ENCODE data around the gene NCAPH2.

Gene NCAPH2

GRCh38 chr22:50560034-50560433 lies 52.0 kb downstream of the NCAPH2 start:
- no peak overlapping the region for H3K4me3 ChIP-seq (ENCODE audit: low read depth, low read length)
- no peak for TF ChIP-seq CTCF (IDR thresholded peaks at IDR 0.05; ENCODE audit: low read depth, low read length)

GRCh38 chr22:50561401-50562358 lies 53.7 kb downstream of the NCAPH2 start:
- H3K4me3 ChIP-seq (ENCODE audit: low read depth, low read length), result no peak overlapping the region
- no peak for TF ChIP-seq CTCF (IDR thresholded peaks at IDR 0.05; ENCODE audit: low read depth, low read length)

- TF ChIP-seq CTCF (IDR thresholded peaks at IDR 0.05; ENCODE audit: low read depth, low read length), result peak; percentile 89
- peak within 1 kb of the TSS; percentile 61 for H3K4me3 ChIP-seq (ENCODE audit: low read depth, low read length)
These were observed 54.7 kb downstream of the NCAPH2 start, which contains the start of gene SYCE3 for GRCh38 chr22:50562523-50563412. Gene SYCE3, minus strand, starts transcription at chr22:50562919. Its CDS starts 6,514 bp downstream, at chr22:50556405.

GRCh38 chr22:50563413-50564160 lies 55.6 kb downstream of the NCAPH2 start:
- TF ChIP-seq CTCF (IDR thresholded peaks at IDR 0.05; ENCODE audit: low read depth, low read length), result no peak
- peak overlapping the region; percentile 61 for H3K4me3 ChIP-seq (ENCODE audit: low read depth, low read length)

GRCh38 chr22:50564289-50564688 lies 56.3 kb downstream of the NCAPH2 start:
- TF ChIP-seq CTCF (IDR thresholded peaks at IDR 0.05; ENCODE audit: low read depth, low read length), result no peak

GRCh38 chr22:50567721-50568252 lies 59.8 kb downstream of the NCAPH2 start:
- no peak overlapping the region for H3K4me3 ChIP-seq (ENCODE audit: low read depth, low read length)
- no peak for TF ChIP-seq CTCF (IDR thresholded peaks at IDR 0.05; ENCODE audit: low read depth, low read length)

More at GRCh38 chr22:50564289-50564688, 56.3 kb downstream of the NCAPH2 start:
- H3K4me3 ChIP-seq (ENCODE audit: low read depth, low read length), result no peak overlapping the region
